Cortex of kidney (tissue), 1 donor: ENCODE results near the gene RHOA.
"Not testable (repeated sequence)": the region's sequence is repeated elsewhere in the genome, so short reads cannot be mapped to it uniquely, and the experiment has no call there.

Experiments
- DNase-seq: peaks from one replicate; lab custom pipeline; 2025; lab: John Stamatoyannopoulos, UW

The RHOA gene

GRCh38 chr3:49411535-49411967 lies 225 bp downstream of the RHOA start:
- no peak for DNase-seq

GRCh38 chr3:49410846-49411534 lies 786 bp downstream of the RHOA start:
- no peak for DNase-seq

GRCh38 chr3:49410066-49410845 lies 1.5 kb downstream of the RHOA start:
- DNase-seq: no peak

- DNase-seq: no peak
Measured at GRCh38 chr3:49406571-49407565, 4.9 kb downstream of the RHOA start.

- DNase-seq: not testable (repeated sequence)
Measured at GRCh38 chr3:49405570-49405969, 6.2 kb downstream of the RHOA start.

- no peak for DNase-seq
Measured at GRCh38 chr3:49403891-49404290, 7.9 kb downstream of the RHOA start.

- no peak for DNase-seq
Measured at GRCh38 chr3:49401766-49402165, 10.0 kb downstream of the RHOA start.

GRCh38 chr3:49399461-49399860 lies 12.3 kb downstream of the RHOA start:
- no peak for DNase-seq

- no peak for DNase-seq
Measured at GRCh38 chr3:49397470-49397869, 14.3 kb downstream of the RHOA start.

GRCh38 chr3:49391310-49391709 lies 20.5 kb downstream of the RHOA start:
- not testable (repeated sequence) for DNase-seq

GRCh38 chr3:49389297-49389696 lies 22.5 kb downstream of the RHOA start:
- no peak for DNase-seq

GRCh38 chr3:49388289-49388820 lies 23.4 kb downstream of the RHOA start:
- no peak for DNase-seq

- DNase-seq: no peak
Measured at GRCh38 chr3:49387721-49388120, 24.1 kb downstream of the RHOA start.

GRCh38 chr3:49386056-49386756 lies 25.6 kb downstream of the RHOA start:
- no peak for DNase-seq

GRCh38 chr3:49385617-49386016 lies 26.2 kb downstream of the RHOA start:
- DNase-seq: no peak

GRCh38 chr3:49383387-49383786 lies 28.4 kb downstream of the RHOA start:
- no peak for DNase-seq

GRCh38 chr3:49378249-49378895 lies 33.4 kb downstream of the RHOA start:
- DNase-seq: no peak

GRCh38 chr3:49377483-49377882 lies 34.3 kb downstream of the RHOA start:
- no peak for DNase-seq

- DNase-seq: no peak
Measured at GRCh38 chr3:49371946-49372345, 39.8 kb downstream of the RHOA start.

- no peak for DNase-seq
Measured at GRCh38 chr3:49370585-49371290, 41.0 kb downstream of the RHOA start.
